K562 (cell line): ENCODE data around the gene CSNK1D. TPM values are rescaled to one million over a fixed set of nuclear protein-coding genes. Genes with fewer than 3 reads are reported as not detected.

Source experiments
- CHD4 ChIP-seq: fragments of 200-600 bp; sonication (generic); IDR thresholded peaks from 3 replicates; pipeline ENCODE4 v1.6.1; 2012; ENCODE audit warnings: low read depth, mild to moderate bottlenecking, mixed read lengths, low read length, inconsistent platforms; ENCODE audit not compliant: insufficient read depth, insufficient replicate concordance, poor library complexity, severe bottlenecking
- DMBX1 ChIP-seq: fragments of 250-450 bp; sonication (Bioruptor Pico); IDR thresholded peaks from 2 replicates; pipeline ENCODE4 v1.8.0; 2022; ENCODE audit warnings: inconsistent platforms, mild to moderate bottlenecking, moderate library complexity, borderline replicate concordance
- DPF2 ChIP-seq: fragments of 450-650 bp; IDR thresholded peaks from 2 replicates; pipeline ENCODE4 v1.6.1; 2016
- NCOA2 ChIP-seq, 2 experiments: fragments of 450-650 bp; IDR thresholded peaks; 2 replicates each; pipeline ENCODE4 v1.6.1; 2018; ENCODE audit warnings: mild to moderate bottlenecking in 2 of 2, moderate library complexity in 1 of 2; ENCODE audit not compliant: partially characterized antibody in 2 of 2
- NFATC3 ChIP-seq: fragments of 450-650 bp; IDR thresholded peaks from 2 replicates; pipeline ENCODE4 v1.6.1; 2017; ENCODE audit warnings: mild to moderate bottlenecking
- PHF8 ChIP-seq: fragments of 200-600 bp; sonication (generic); IDR thresholded peaks from 2 replicates; pipeline ENCODE4 v1.6.1; 2012; ENCODE audit warnings: mixed run types, mild to moderate bottlenecking, inconsistent platforms, low read length, moderate library complexity, borderline replicate concordance
- PTTG1 ChIP-seq: fragments of 450-650 bp; IDR thresholded peaks from 2 replicates; pipeline ENCODE4 v1.6.1; 2016; ENCODE audit warnings: low read depth, mild to moderate bottlenecking, missing genetic modification characterization, missing compliant biosample characterization
- RBM14 ChIP-seq: fragments of 200-400 bp; formaldehyde crosslinking; IDR thresholded peaks from 2 replicates; pipeline ENCODE4 v1.6.1; 2018; ENCODE audit warnings: low read depth, mild to moderate bottlenecking, low read length, moderate library complexity, borderline replicate concordance; ENCODE audit not compliant: insufficient read depth
- RFX1 ChIP-seq: fragments of 450-650 bp; IDR thresholded peaks from 2 replicates; pipeline ENCODE4 v1.6.1; 2016; ENCODE audit warnings: mild to moderate bottlenecking, moderate library complexity
- RFX7 ChIP-seq: fragments of 250-450 bp; sonication (Bioruptor Pico); IDR thresholded peaks from 2 replicates; pipeline ENCODE4 v1.5.1; 2021; ENCODE audit warnings: mild to moderate bottlenecking
- SNRNP70 ChIP-seq: fragments of 200-400 bp; formaldehyde crosslinking; optimal IDR thresholded peaks from 2 replicates; pipeline ENCODE3; 2017; ENCODE audit warnings: low read depth, low read length
- TFAM ChIP-seq: fragments of 250-450 bp; sonication (Bioruptor Pico); conservative IDR thresholded peaks from 2 replicates; pipeline ENCODE4 v1.5.0; 2021; ENCODE audit warnings: mild to moderate bottlenecking, moderate library complexity
- ZNF124 ChIP-seq: sonication (generic); formaldehyde crosslinking; IDR thresholded peaks from 2 replicates; pipeline ENCODE4 v1.8.1; 2022; ENCODE audit warnings: missing genetic modification reagents
- ZNF174 ChIP-seq: fragments of 250-450 bp; sonication (Bioruptor Pico); IDR thresholded peaks from 2 replicates; pipeline ENCODE4 v1.4.0; 2020; ENCODE audit warnings: mild to moderate bottlenecking
- ZNF232 ChIP-seq: sonication (generic); formaldehyde crosslinking; IDR thresholded peaks from 2 replicates; pipeline ENCODE4 v1.8.0; 2022; ENCODE audit warnings: mild to moderate bottlenecking, missing genetic modification reagents
- ZNF785 ChIP-seq: fragments of 250-450 bp; sonication (Bioruptor Pico); IDR thresholded peaks from 2 replicates; pipeline ENCODE4 v1.4.0; 2020; ENCODE audit warnings: mild to moderate bottlenecking
- ZZZ3 ChIP-seq: fragments of 450-650 bp; IDR thresholded peaks from 2 replicates; pipeline ENCODE4 v1.6.1; 2016; ENCODE audit warnings: antibody characterized with exemption, mild to moderate bottlenecking, moderate library complexity
- polyA plus RNA-seq, 8 experiments: library from polyadenylated mRNA; depleted of rRNA in 4 of 8; stranded (reverse) in 5 of 8; unstranded in 3 of 8; fragments of >200 nt; fragmentation: Nextera tagmentation in 2 of 8; fragmentation: Illumina TruSeq in 1 of 8; extraction: Ambion mirVana in 2 of 8; extraction: Trizol in 1 of 8; gene quantifications; 2 replicates each; pipeline versions ENCODE4 v1.2.1 to v1.2.3, GENCODE V29; 2011 to 2014; ENCODE audit warnings: inconsistent platforms in 1 of 8, missing spikeins in 1 of 8
- total RNA-seq, 7 experiments: library from RNA; depleted of rRNA in 6 of 7; stranded (reverse); fragments of >200 nt in 6 of 7; fragmentation: Illumina TruSeq in 2 of 7; extraction: Trizol in 2 of 7; gene quantifications; 2 replicates each; pipeline versions ENCODE4 v1.2.1 to v1.2.3, GENCODE V29; 2011 to 2021; ENCODE audit warnings: low replicate concordance in 1 of 7
- TF ChIP-seq, protein P1 (sequence below): sonication (generic); formaldehyde crosslinking; IDR thresholded peaks from 2 replicates; pipeline ENCODE4 v1.8.0; 2022; ENCODE audit warnings: missing genetic modification reagents, mild to moderate bottlenecking, borderline replicate concordance
- TF ChIP-seq, protein P2 (sequence below): sonication (generic); formaldehyde crosslinking; IDR thresholded peaks from 2 replicates; pipeline ENCODE4 v1.4.0; 2020; ENCODE audit warnings: mild to moderate bottlenecking, missing genetic modification reagents
- TF ChIP-seq, protein P3 (sequence below): sonication (generic); formaldehyde crosslinking; IDR thresholded peaks from 2 replicates; pipeline ENCODE4 v1.8.0; 2022; ENCODE audit warnings: missing genetic modification reagents, mild to moderate bottlenecking, moderate library complexity, borderline replicate concordance
- TF ChIP-seq, protein P4 (sequence below): fragments of 450-650 bp; IDR thresholded peaks from 2 replicates; pipeline ENCODE4 v1.6.1; 2018; ENCODE audit warnings: mild to moderate bottlenecking, low read depth; ENCODE audit not compliant: partially characterized antibody

CSNK1D gene
- total and polyA plus RNA-seq, 9 of the 15 experiments (the other 6 are each of a cell fraction or from before 2014, with no cell fraction given): 6.5 to 133 (median 41.3) TPM

DNA sequence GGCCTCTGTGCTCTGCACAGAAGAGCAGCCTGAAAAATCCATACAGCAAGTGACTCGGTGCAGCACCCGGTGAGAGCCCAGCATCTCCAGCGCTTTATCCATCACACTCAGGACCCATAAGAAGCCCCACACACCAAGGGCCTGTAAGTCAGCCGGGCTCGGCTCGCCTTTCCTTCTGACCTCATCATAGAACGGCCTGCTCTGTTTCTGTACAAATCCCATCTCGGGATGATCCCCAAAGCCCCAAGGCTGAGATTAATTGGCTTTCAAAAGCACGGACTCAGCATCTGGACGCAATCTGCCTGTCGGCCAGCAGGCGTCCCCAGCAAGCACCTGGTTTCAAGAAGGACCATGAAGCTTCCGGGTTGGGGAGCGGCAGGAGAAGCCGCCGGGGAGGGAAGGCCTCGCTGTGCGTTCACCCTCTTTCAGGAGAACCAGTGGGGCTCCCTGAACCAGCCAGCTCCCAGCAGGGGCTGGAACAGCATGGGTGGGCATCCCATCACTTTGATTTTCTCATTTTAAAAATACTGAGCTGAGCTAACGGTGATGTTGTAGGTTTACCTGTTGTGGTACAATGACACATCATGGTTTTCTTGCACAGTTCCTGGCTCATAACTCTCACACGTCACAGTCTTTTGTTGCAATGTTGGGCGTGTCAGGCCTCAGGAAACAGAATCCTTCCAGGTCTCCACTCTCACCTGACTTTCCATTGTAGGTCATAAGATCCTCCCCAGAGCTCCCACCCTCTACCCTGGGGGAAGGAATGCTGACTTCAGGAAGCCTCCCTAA is 67.6 kb downstream of the CSNK1D start (continued):
- no peak for TF ChIP-seq ZNF232
- peak; percentile 36; the same call in 1 of the 2 replicates for TF ChIP-seq DPF2
- no peak for TF ChIP-seq RFX7 (CRISPR knock-in tag)
- TF ChIP-seq, protein P1, sequence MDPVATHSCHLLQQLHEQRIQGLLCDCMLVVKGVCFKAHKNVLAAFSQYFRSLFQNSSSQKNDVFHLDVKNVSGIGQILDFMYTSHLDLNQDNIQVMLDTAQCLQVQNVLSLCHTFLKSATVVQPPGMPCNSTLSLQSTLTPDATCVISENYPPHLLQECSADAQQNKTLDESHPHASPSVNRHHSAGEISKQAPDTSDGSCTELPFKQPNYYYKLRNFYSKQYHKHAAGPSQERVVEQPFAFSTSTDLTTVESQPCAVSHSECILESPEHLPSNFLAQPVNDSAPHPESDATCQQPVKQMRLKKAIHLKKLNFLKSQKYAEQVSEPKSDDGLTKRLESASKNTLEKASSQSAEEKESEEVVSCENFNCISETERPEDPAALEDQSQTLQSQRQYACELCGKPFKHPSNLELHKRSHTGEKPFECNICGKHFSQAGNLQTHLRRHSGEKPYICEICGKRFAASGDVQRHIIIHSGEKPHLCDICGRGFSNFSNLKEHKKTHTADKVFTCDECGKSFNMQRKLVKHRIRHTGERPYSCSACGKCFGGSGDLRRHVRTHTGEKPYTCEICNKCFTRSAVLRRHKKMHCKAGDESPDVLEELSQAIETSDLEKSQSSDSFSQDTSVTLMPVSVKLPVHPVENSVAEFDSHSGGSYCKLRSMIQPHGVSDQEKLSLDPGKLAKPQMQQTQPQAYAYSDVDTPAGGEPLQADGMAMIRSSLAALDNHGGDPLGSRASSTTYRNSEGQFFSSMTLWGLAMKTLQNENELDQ (CRISPR knock-in tag): no peak
- no peak for TF ChIP-seq ZZZ3
- no peak for TF ChIP-seq SNRNP70
- no peak for TF ChIP-seq TFAM (CRISPR knock-in tag)
- no peak for TF ChIP-seq RBM14
- TF ChIP-seq NFATC3: no peak
- TF ChIP-seq ZNF174 (CRISPR knock-in tag): no peak
- TF ChIP-seq CHD4: no peak
- TF ChIP-seq NCOA2 (IDR thresholded peaks at IDR 0.05; ENCODE audit: partially characterized antibody in 2 of 2): no peak
- TF ChIP-seq ZNF124 (CRISPR knock-in tag): no peak
- no peak for TF ChIP-seq PTTG1 (tag)
- peak; percentile 79; the same call in 1 of the 2 replicates for TF ChIP-seq DMBX1 (CRISPR knock-in tag)
- TF ChIP-seq PHF8: peak; percentile 55; the same call in 1 of the 2 replicates
- TF ChIP-seq, protein P2, sequence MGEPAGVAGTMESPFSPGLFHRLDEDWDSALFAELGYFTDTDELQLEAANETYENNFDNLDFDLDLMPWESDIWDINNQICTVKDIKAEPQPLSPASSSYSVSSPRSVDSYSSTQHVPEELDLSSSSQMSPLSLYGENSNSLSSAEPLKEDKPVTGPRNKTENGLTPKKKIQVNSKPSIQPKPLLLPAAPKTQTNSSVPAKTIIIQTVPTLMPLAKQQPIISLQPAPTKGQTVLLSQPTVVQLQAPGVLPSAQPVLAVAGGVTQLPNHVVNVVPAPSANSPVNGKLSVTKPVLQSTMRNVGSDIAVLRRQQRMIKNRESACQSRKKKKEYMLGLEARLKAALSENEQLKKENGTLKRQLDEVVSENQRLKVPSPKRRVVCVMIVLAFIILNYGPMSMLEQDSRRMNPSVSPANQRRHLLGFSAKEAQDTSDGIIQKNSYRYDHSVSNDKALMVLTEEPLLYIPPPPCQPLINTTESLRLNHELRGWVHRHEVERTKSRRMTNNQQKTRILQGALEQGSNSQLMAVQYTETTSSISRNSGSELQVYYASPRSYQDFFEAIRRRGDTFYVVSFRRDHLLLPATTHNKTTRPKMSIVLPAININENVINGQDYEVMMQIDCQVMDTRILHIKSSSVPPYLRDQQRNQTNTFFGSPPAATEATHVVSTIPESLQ (CRISPR knock-in tag): no peak
- no peak for TF ChIP-seq ZNF785 (CRISPR knock-in tag)
- TF ChIP-seq, protein P3, sequence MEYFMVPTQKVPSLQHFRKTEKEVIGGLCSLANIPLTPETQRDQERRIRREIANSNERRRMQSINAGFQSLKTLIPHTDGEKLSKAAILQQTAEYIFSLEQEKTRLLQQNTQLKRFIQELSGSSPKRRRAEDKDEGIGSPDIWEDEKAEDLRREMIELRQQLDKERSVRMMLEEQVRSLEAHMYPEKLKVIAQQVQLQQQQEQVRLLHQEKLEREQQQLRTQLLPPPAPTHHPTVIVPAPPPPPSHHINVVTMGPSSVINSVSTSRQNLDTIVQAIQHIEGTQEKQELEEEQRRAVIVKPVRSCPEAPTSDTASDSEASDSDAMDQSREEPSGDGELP (CRISPR knock-in tag): peak; percentile 87
- TF ChIP-seq RFX1: no peak
- TF ChIP-seq, protein P4, sequence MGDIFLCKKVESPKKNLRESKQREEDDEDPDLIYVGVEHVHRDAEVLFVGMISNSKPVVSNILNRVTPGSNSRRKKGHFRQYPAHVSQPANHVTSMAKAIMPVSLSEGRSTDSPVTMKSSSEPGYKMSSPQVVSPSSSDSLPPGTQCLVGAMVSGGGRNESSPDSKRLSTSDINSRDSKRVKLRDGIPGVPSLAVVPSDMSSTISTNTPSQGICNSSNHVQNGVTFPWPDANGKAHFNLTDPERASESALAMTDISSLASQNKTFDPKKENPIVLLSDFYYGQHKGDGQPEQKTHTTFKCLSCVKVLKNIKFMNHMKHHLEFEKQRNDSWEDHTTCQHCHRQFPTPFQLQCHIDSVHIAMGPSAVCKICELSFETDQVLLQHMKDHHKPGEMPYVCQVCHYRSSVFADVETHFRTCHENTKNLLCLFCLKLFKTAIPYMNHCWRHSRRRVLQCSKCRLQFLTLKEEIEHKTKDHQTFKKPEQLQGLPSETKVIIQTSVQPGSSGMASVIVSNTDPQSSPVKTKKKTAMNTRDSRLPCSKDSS: no peak
